ENCODE data around the gene TACSTD2.
"Not testable (repeated sequence)": the region's sequence is repeated elsewhere in the genome, so short reads cannot be mapped to it uniquely, and the experiment has no call there.

Gene TACSTD2

DNA sequence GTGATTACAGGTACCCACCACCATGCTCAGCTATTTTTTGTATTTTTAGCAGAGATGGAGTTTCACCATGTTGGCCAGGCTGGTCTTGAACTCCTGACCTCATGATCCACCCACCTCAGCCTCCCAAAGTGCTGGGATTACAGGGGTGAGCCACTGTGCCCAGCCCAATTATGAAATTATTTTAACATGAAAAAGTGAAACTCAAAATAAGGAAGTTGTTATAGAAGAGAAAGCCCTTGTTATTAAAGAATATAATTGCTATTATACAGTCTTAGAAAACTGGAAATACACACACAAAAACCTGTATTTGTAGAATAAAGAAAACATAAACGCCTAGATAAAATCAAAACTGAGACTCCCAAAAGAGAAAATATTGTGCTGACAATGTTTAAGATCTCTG is 45.2 kb downstream of the TACSTD2 start:
- H3K36me3 Mint-ChIP-seq; DNase-seq; H3K27me3 Mint-ChIP-seq; H3K4me1 Mint-ChIP-seq; H3K4me3 Mint-ChIP-seq; ATAC-seq (replicated peaks); H3K27ac Mint-ChIP-seq; H3K9me3 Mint-ChIP-seq: not testable (repeated sequence)

DNA sequence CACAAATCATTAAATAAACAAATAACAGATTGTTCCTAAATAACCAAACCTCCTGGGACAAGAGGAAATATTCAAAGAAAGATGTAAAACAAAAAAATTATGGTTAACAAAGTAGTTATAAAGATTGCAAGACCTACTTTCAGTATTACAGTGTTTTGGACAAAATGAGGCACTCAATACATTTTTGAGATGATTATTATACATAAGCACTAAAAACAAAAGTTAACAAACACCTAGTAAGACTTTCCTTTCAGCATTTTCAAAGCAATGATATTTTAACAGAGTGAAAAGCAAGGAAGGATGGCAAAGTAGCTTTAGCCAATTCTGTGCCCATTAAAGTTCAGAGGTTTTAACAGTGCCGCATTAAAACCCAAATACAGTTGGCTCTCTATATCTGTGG is 47.8 kb downstream of the TACSTD2 start:
- Mint-ChIP-seq H3K27ac (no peak overlapping the region), H3K4me1 (peaks cover 2 to 6% of the 10 kb centered on the region in 2 donors), H3K36me3 (peaks cover 6% of the 10 kb centered on the region in 2 donors), H3K27me3 (no peaks in the 10 kb centered on the region), H3K9me3 (no peaks in the 10 kb centered on the region), H3K4me3 (no peak overlapping the region)
- no peak for ATAC-seq (replicated peaks)
- DNase-seq, result no peak

- Mint-ChIP-seq H3K4me3 (no peak overlapping the region), H3K36me3 (peaks cover 6 to 8% of the 10 kb centered on the region in 2 donors), H3K27ac (no peak overlapping the region), H3K4me1 (peaks cover 2 to 6% of the 10 kb centered on the region in 2 donors), H3K9me3 (no peaks in the 10 kb centered on the region), H3K27me3 (no peaks in the 10 kb centered on the region)
- ATAC-seq (replicated peaks) (no peak), DNase-seq (no peak)
These were observed 48.5 kb downstream of the TACSTD2 start for GRCh38 chr1:58528518-58528917.

Data from stimulated activated naive B cell treated with anti-CD40 and anti-IgM and Interleukin-4, amounts not matched to agents 10 μg/mL and 1 μg/mL and 100 μg/mL, for 72 hours (primary cell).